Endodermal cell (in vitro differentiated cells): Measurements from ENCODE around the gene GKN2. TPM values are rescaled to one million over a fixed set of nuclear protein-coding genes. Genes with fewer than 3 reads are reported as not detected.

Experiments
- DNase-seq: peaks from one replicate; pipeline ENCODE4 v3.0.0-alpha.2; 2017
- H3K27ac ChIP-seq: 2 replicates; pipeline ENCODE4 v1.5.1; 2013; ENCODE audit warnings: mild to moderate bottlenecking, low read depth, low read length, moderate library complexity
- H3K27me3 ChIP-seq: 2 replicates; pipeline ENCODE4 v1.6.1; 2013; ENCODE audit warnings: mild to moderate bottlenecking, low read length, moderate library complexity; ENCODE audit not compliant: insufficient read depth, control insufficient read depth, poor library complexity, severe bottlenecking
- H3K36me3 ChIP-seq: 2 replicates; pipeline ENCODE4 v1.7.0; 2013; ENCODE audit warnings: mild to moderate bottlenecking, low read length, moderate library complexity; ENCODE audit not compliant: control insufficient read depth, insufficient read depth
- H3K4me1 ChIP-seq: one replicate; pipeline ENCODE4 v1.7.0; 2013; ENCODE audit warnings: low read length; ENCODE audit not compliant: control insufficient read depth, insufficient read depth
- H3K4me3 ChIP-seq: 2 replicates; pipeline ENCODE4 v1.5.1; 2013; ENCODE audit warnings: mild to moderate bottlenecking, low read length, moderate library complexity
- H3K9ac ChIP-seq: 2 replicates; pipeline ENCODE4 v1.6.1; 2013; ENCODE audit warnings: mild to moderate bottlenecking, low read length, moderate library complexity; ENCODE audit not compliant: poor library complexity, severe bottlenecking; ENCODE audit errors: extremely low read depth
- H3K9me3 ChIP-seq: 2 replicates; pipeline ENCODE4 v1.6.1; 2013; ENCODE audit warnings: mild to moderate bottlenecking, low read length, moderate library complexity; ENCODE audit not compliant: control insufficient read depth
- H3K27ac Mint-ChIP-seq: 2 replicates; pipeline ENCODE4 v1.8.0; 2020; ENCODE audit warnings: mixed read lengths
- H3K27me3 Mint-ChIP-seq: 2 replicates; pipeline ENCODE4 v1.8.0; 2021; ENCODE audit warnings: mild to moderate bottlenecking, mixed read lengths; ENCODE audit not compliant: insufficient read depth
- H3K36me3 Mint-ChIP-seq: 2 replicates; pipeline ENCODE4 v1.8.0; 2020; ENCODE audit warnings: low read depth, mixed read lengths
- H3K4me1 Mint-ChIP-seq: 2 replicates; pipeline ENCODE4 v1.8.0; 2020; ENCODE audit warnings: mixed read lengths
- H3K4me3 Mint-ChIP-seq: 2 replicates; pipeline ENCODE4 v1.8.0; 2020; ENCODE audit warnings: mild to moderate bottlenecking, moderate library complexity, mixed read lengths
- H3K9me3 Mint-ChIP-seq: 2 replicates; pipeline ENCODE4 v1.8.0; 2020; ENCODE audit warnings: mild to moderate bottlenecking, mixed read lengths
- CTCF ChIP-seq: fragments of 200-600 bp; sonication (generic); conservative IDR thresholded peaks from 2 replicates; pipeline ENCODE4 v1.5.0; 2021; ENCODE audit warnings: antibody characterized with exemption, mild to moderate bottlenecking
- WGBS, 2 experiments: methylation state at CpG; one replicate each; pipeline versions ENCODE4 v1.1.5 to v1.1.7; 2013; ENCODE audit warnings: missing lambda C conversion rate in 2 of 2, mixed read lengths in 1 of 2; ENCODE audit not compliant: insufficient coverage in 1 of 2, insufficient read length in 1 of 2; 5-methylcytosine and 5-hydroxymethylcytosine counted together
- total RNA-seq, 2 donors: library from RNA; stranded (reverse); fragmentation: NEBNext Ultra II Directional in 1 of 2; extraction: Animal tissue kit (Norgen Biotek cat#: 25700) in 1 of 2; gene quantifications; 2 replicates in 1 of 2; 3 replicates in 1 of 2; pipeline ENCODE4 v1.2.1, GENCODE V29; 2021

GKN2 gene
- total RNA-seq, 2 donors from 2014 or later: not detected

- WGBS, 2 experiments: 90 to 100% methylated on average over 1 to 5 of the region's 5 CpGs
- Mint-ChIP-seq H3K27ac (no peak overlapping the region), H3K4me1 (no peaks in the 10 kb centered on the region), H3K9me3 (no peaks in the 10 kb centered on the region), H3K27me3 (peaks cover 7% of the 10 kb centered on the region), H3K36me3 (no peaks in the 10 kb centered on the region), H3K4me3 (no peak overlapping the region)
- no peak overlapping the region for H3K9ac ChIP-seq
- H3K36me3 ChIP-seq: no peaks in the 10 kb centered on the region
- DNase-seq: no peak
- no peaks in the 10 kb centered on the region for H3K9me3 ChIP-seq
- TF ChIP-seq CTCF: no peak
- H3K27ac ChIP-seq: no peak overlapping the region
- no peaks in the 10 kb centered on the region for H3K4me1 ChIP-seq
- no peaks in the 10 kb centered on the region for H3K27me3 ChIP-seq
- H3K4me3 ChIP-seq: no peak overlapping the region
Measured at GRCh38 chr2:68987021-68987503, 34.4 kb upstream of the GKN2 start.

GRCh38 chr2:68980956-68981355 lies 28.3 kb upstream of the GKN2 start:
- Mint-ChIP-seq H3K4me1 (peaks cover 10% of the 10 kb centered on the region), H3K27me3 (peaks cover 8% of the 10 kb centered on the region), H3K27ac (no peak overlapping the region), H3K9me3 (no peaks in the 10 kb centered on the region), H3K4me3 (no peak overlapping the region), H3K36me3 (no peaks in the 10 kb centered on the region)
- WGBS, 2 experiments: 86% methylated on average over 1 of the region's 1 CpG; no CpG with 5 or more reads in 1 of the 2 experiments
- no peaks in the 10 kb centered on the region for H3K9me3 ChIP-seq
- DNase-seq: no peak
- no peak overlapping the region for H3K4me3 ChIP-seq
- no peaks in the 10 kb centered on the region for H3K4me1 ChIP-seq
- TF ChIP-seq CTCF: no peak
- H3K9ac ChIP-seq: no peak overlapping the region
- no peaks in the 10 kb centered on the region for H3K36me3 ChIP-seq
- H3K27ac ChIP-seq: no peak overlapping the region
- H3K27me3 ChIP-seq: no peaks in the 10 kb centered on the region

- no peaks in the 10 kb centered on the region for H3K36me3 ChIP-seq
- no peak overlapping the region for H3K4me3 Mint-ChIP-seq
- H3K4me3 ChIP-seq: no peak overlapping the region
- TF ChIP-seq CTCF: no peak
- WGBS, 2 experiments: 92 to 100% methylated on average over 1 to 2 of the region's 3 CpGs
- peaks cover 10% of the 10 kb centered on the region for H3K4me1 Mint-ChIP-seq
- no peaks in the 10 kb centered on the region for H3K36me3 Mint-ChIP-seq
- no peak overlapping the region for H3K9ac ChIP-seq
- H3K9me3 ChIP-seq: no peaks in the 10 kb centered on the region
- peaks cover 8% of the 10 kb centered on the region for H3K27me3 Mint-ChIP-seq
- H3K27ac Mint-ChIP-seq: no peak overlapping the region
- H3K27ac ChIP-seq: no peak overlapping the region
- no peak for DNase-seq
- no peaks in the 10 kb centered on the region for H3K9me3 Mint-ChIP-seq
- H3K4me1 ChIP-seq: no peaks in the 10 kb centered on the region
- no peaks in the 10 kb centered on the region for H3K27me3 ChIP-seq
Measured at GRCh38 chr2:68978098-68978497, 25.4 kb upstream of the GKN2 start.
